H9 (cell line): ENCODE data around the gene TFAP2A. TPM values are rescaled to one million over a fixed set of nuclear protein-coding genes. Genes with fewer than 3 reads are reported as not detected.

Experiments used
- DNase-seq: peaks from one replicate; pipeline ENCODE4 v3.0.0-alpha.2; 2017
- H2AFZ ChIP-seq: one replicate; pipeline ENCODE4 v1.6.1; 2013; ENCODE audit warnings: mild to moderate bottlenecking, low read length, control low read depth, moderate library complexity
- H2AK5ac ChIP-seq: 2 replicates; pipeline ENCODE4 v1.6.1; 2013; ENCODE audit warnings: low read length, control low read depth, mixed read lengths; ENCODE audit not compliant: insufficient read length
- H2BK120ac ChIP-seq: one replicate; pipeline ENCODE4 v1.6.1; 2013; ENCODE audit warnings: low read depth, mild to moderate bottlenecking, low read length, control low read depth, inconsistent platforms; ENCODE audit not compliant: poor library complexity, severe bottlenecking
- H2BK12ac ChIP-seq: 2 replicates; pipeline ENCODE4 v1.6.1; 2013; ENCODE audit warnings: low read length, control low read depth, mixed read lengths, low read depth; ENCODE audit not compliant: insufficient read length
- H2BK15ac ChIP-seq: 2 replicates; pipeline ENCODE4 v1.6.1; 2013; ENCODE audit warnings: low read depth, low read length, control low read depth
- H2BK20ac ChIP-seq: one replicate; pipeline ENCODE4 v1.6.1; 2013; ENCODE audit warnings: low read depth, mild to moderate bottlenecking, low read length, control low read depth, inconsistent platforms; ENCODE audit not compliant: poor library complexity, severe bottlenecking
- H2BK5ac ChIP-seq: 2 replicates; pipeline ENCODE4 v1.6.1; 2013; ENCODE audit warnings: low read length, control low read depth, mixed read lengths; ENCODE audit not compliant: insufficient read length
- H3K14ac ChIP-seq: 2 replicates; pipeline ENCODE4 v1.6.1; 2013; ENCODE audit warnings: low read length, control low read depth; ENCODE audit not compliant: insufficient read depth
- H3K18ac ChIP-seq: 2 replicates; pipeline ENCODE4 v1.6.1; 2013; ENCODE audit warnings: low read depth, mild to moderate bottlenecking, mixed read lengths, low read length, control low read depth; ENCODE audit not compliant: insufficient read length
- H3K23ac ChIP-seq: 2 replicates; pipeline ENCODE4 v1.6.1; 2013; ENCODE audit warnings: low read length, control low read depth, mixed read lengths, low read depth; ENCODE audit not compliant: insufficient read length
- H3K23me2 ChIP-seq: 2 replicates; pipeline ENCODE4 v1.6.1; 2013; ENCODE audit warnings: low read depth, mild to moderate bottlenecking, mixed read lengths, low read length, control low read depth; ENCODE audit not compliant: insufficient read length, poor library complexity, severe bottlenecking
- H3K27ac ChIP-seq: 2 replicates; pipeline ENCODE4 v1.5.1; 2013; ENCODE audit warnings: low read length, control low read depth, mixed read lengths, low read depth; ENCODE audit not compliant: insufficient read length
- H3K27me3 ChIP-seq: 2 replicates; pipeline ENCODE4 v1.6.1; 2013; ENCODE audit warnings: low read length, control low read depth, inconsistent platforms; ENCODE audit not compliant: insufficient read depth
- H3K4ac ChIP-seq: 2 replicates; pipeline ENCODE4 v1.6.1; 2013; ENCODE audit warnings: low read depth, mild to moderate bottlenecking, control low read depth, inconsistent platforms, low read length, moderate library complexity
- H3K4me1 ChIP-seq: 2 replicates; pipeline ENCODE4 v1.6.1; 2013; ENCODE audit warnings: low read length, control low read depth, inconsistent platforms; ENCODE audit not compliant: insufficient read depth
- H3K4me2 ChIP-seq: 2 replicates; pipeline ENCODE4 v1.6.1; 2013; ENCODE audit warnings: low read length, control low read depth, mixed read lengths; ENCODE audit not compliant: insufficient read length, insufficient read depth
- H3K56ac ChIP-seq: 2 replicates; pipeline ENCODE4 v1.6.1; 2013; ENCODE audit warnings: low read depth, mild to moderate bottlenecking, mixed read lengths, low read length, control low read depth; ENCODE audit not compliant: insufficient read length
- H3K79me1 ChIP-seq: 2 replicates; pipeline ENCODE4 v1.6.1; 2013; ENCODE audit warnings: low read depth, mild to moderate bottlenecking, moderate library complexity, low read length, control low read depth, inconsistent platforms; ENCODE audit not compliant: insufficient read depth, poor library complexity, severe bottlenecking
- H3K79me2 ChIP-seq: 2 replicates; pipeline ENCODE4 v1.6.1; 2013; ENCODE audit warnings: low read length, control low read depth, inconsistent platforms; ENCODE audit not compliant: insufficient read depth
- H3K9ac ChIP-seq: 2 replicates; pipeline ENCODE4 v1.6.1; 2013; ENCODE audit warnings: low read length, control low read depth, mixed read lengths; ENCODE audit not compliant: insufficient read length; ENCODE audit errors: extremely low read depth
- H3K9me3 ChIP-seq: one replicate; pipeline ENCODE4 v1.6.1; 2013; ENCODE audit warnings: low read depth, low read length, inconsistent platforms; ENCODE audit not compliant: control insufficient read depth
- H3T11ph ChIP-seq: one replicate; pipeline ENCODE4 v1.6.1; 2013; ENCODE audit warnings: mild to moderate bottlenecking, low read length, control low read depth, inconsistent platforms
- H4K20me1 ChIP-seq: one replicate; pipeline ENCODE4 v1.6.1; 2013; ENCODE audit not compliant: control insufficient read depth, insufficient read length, insufficient read depth
- H4K5ac ChIP-seq: 2 replicates; pipeline ENCODE4 v1.6.1; 2013; ENCODE audit warnings: low read depth, mild to moderate bottlenecking, mixed read lengths, low read length, control low read depth; ENCODE audit not compliant: insufficient read length
- H4K8ac ChIP-seq: replicated peaks from 2 replicates; pipeline ENCODE4 v1.6.1; 2013; ENCODE audit warnings: low read length, control low read depth, mixed read lengths, low read depth; ENCODE audit not compliant: insufficient read length
- H4K91ac ChIP-seq: 2 replicates; pipeline ENCODE4 v1.6.1; 2013; ENCODE audit warnings: low read depth, mild to moderate bottlenecking, moderate library complexity, mixed read lengths, low read length, control low read depth; ENCODE audit not compliant: insufficient read length
- H3K27ac Mint-ChIP-seq, 3 experiments: 2 replicates in 2 of 3; 3 replicates in 1 of 3; pipeline ENCODE4 v1.8.0; 2020 to 2021; ENCODE audit warnings: mixed read lengths in 3 of 3, mild to moderate bottlenecking in 1 of 3, moderate library complexity in 1 of 3
- H3K27me3 Mint-ChIP-seq: 2 replicates; pipeline ENCODE4 v1.8.0; 2021; ENCODE audit warnings: low read depth, mild to moderate bottlenecking, moderate library complexity, mixed read lengths
- H3K36me3 Mint-ChIP-seq, 3 experiments: 2 replicates in 2 of 3; 3 replicates in 1 of 3; pipeline ENCODE4 v1.8.0; 2020 to 2021; ENCODE audit warnings: low read depth in 3 of 3, mixed read lengths in 3 of 3; ENCODE audit not compliant: insufficient read depth in 1 of 3
- H3K4me1 Mint-ChIP-seq, 2 experiments: 2 replicates each; pipeline ENCODE4 v1.8.0; 2020; ENCODE audit warnings: mixed read lengths in 2 of 2
- H3K4me3 Mint-ChIP-seq, 2 experiments: 2 replicates in 1 of 2; 3 replicates in 1 of 2; pipeline ENCODE4 v1.8.0; 2020 to 2021; ENCODE audit warnings: mild to moderate bottlenecking in 2 of 2, mixed read lengths in 2 of 2, moderate library complexity in 1 of 2
- H3K9me3 Mint-ChIP-seq, 2 experiments: 2 replicates in 1 of 2; 3 replicates in 1 of 2; pipeline ENCODE4 v1.8.0; 2020; ENCODE audit warnings: mild to moderate bottlenecking in 2 of 2, mixed read lengths in 2 of 2, moderate library complexity in 1 of 2
- CTCF ChIP-seq: fragments of 200-600 bp; sonication (generic); conservative IDR thresholded peaks from 3 replicates; pipeline ENCODE4 v1.8.0; 2021; ENCODE audit warnings: antibody characterized with exemption, mild to moderate bottlenecking
- WGBS: extraction: QIAGEN DNeasy Blood & Tissue Kit; methylation state at CpG from one replicate; pipeline ENCODE4 v1.1.7; 2013; ENCODE audit warnings: missing lambda C conversion rate, low lambda C conversion rate, mixed read lengths; ENCODE audit not compliant: insufficient read length; ENCODE audit errors: extremely low coverage; 5-methylcytosine and 5-hydroxymethylcytosine counted together
- total RNA-seq: library from RNA; stranded (reverse); gene quantifications from 2 replicates; pipeline ENCODE4 v1.2.1, GENCODE V29; 2021

The TFAP2A gene
- total RNA-seq, 1 experiment from 2014 or later: 2.6 TPM

GRCh38 chr6:10431423-10432164, 16.7 kb upstream of the TFAP2A start:
- peaks cover 71% of the 10 kb centered on the region for H3K27me3 Mint-ChIP-seq
- Histone ChIP-seq H3K27ac (no peak overlapping the region), H3K79me2 (no peaks in the 10 kb centered on the region), H3K9me3 (no peaks in the 10 kb centered on the region), H2BK120ac (no peak overlapping the region), H4K8ac (no peak overlapping the region), H3T11ph (no peak overlapping the region), H4K5ac (no peak overlapping the region), H2BK12ac (no peak overlapping the region), H3K27me3 (peaks cover 16% of the 10 kb centered on the region; the same call in 1 of the 2 replicates), H3K9ac (no peak overlapping the region), H2BK20ac (no peak overlapping the region), H2BK5ac (no peak overlapping the region), H3K4me2 (no peak overlapping the region), H3K79me1 (no peaks in the 10 kb centered on the region), H4K20me1 (no peaks in the 10 kb centered on the region), H2AFZ (no peak overlapping the region), H3K23ac (no peak overlapping the region), H2AK5ac (no peak overlapping the region), H3K4ac (no peak overlapping the region), H3K56ac (no peak overlapping the region), H3K4me1 (no peaks in the 10 kb centered on the region; the same call in 1 of the 2 replicates), H4K91ac (no peak overlapping the region), H3K18ac (no peak overlapping the region), H3K14ac (no peak overlapping the region), H2BK15ac (no peak overlapping the region), H3K23me2 (no peaks in the 10 kb centered on the region)
- no CpG with 5 or more reads among the region's 7 CpGs for WGBS
- no peak overlapping the region for H3K27ac Mint-ChIP-seq
- no peak overlapping the region for H3K4me3 Mint-ChIP-seq
- H3K9me3 Mint-ChIP-seq: peaks cover 0 to 1% of the 10 kb centered on the region in 2 experiments; a peak in 1 of 5 replicates
- TF ChIP-seq CTCF: no peak
- DNase-seq: no peak
- H3K4me1 Mint-ChIP-seq: peaks cover 21% of the 10 kb centered on the region in 2 experiments
- no peaks in the 10 kb centered on the region for H3K36me3 Mint-ChIP-seq
